D721Med (cell line): ENCODE data around the gene DNAJC4.

Experiments used
- DNase-seq: peaks from one replicate; pipeline ENCODE4 v3.0.0; 2011; ENCODE audit warnings: low spot score; ENCODE audit not compliant: insufficient read length
- FAIRE-seq: peaks from 2 replicates; lab custom pipeline; 2011; peaks lifted over from hg19 to GRCh38; lab: Jason Lieb, UNC
- TF ChIP-seq, protein P1 (sequence below): IDR thresholded peaks from 2 replicates; pipeline ENCODE4 v1.5.1; 2012; ENCODE audit warnings: mild to moderate bottlenecking, control low read depth; ENCODE audit not compliant: insufficient read depth; ENCODE audit errors: missing control alignments

Gene DNAJC4

DNA sequence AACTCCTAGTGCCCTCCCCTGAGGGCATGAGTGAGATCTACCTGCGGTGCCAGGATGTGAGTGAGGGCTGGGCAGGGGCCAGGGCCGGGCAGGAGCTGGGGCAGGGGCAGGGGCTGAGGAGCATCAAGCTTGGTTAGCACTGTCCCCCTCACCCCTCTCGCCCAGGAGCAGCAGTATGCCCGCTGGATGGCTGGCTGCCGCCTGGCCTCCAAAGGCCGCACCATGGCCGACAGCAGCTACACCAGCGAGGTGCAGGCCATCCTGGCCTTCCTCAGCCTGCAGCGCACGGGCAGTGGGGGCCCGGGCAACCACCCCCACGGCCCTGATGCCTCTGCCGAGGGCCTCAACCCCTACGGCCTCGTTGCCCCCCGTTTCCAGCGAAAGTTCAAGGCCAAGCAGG, 10.1 kb upstream of the DNAJC4 start:
- FAIRE-seq: no peak
- no peak for DNase-seq
- TF ChIP-seq, protein P1, sequence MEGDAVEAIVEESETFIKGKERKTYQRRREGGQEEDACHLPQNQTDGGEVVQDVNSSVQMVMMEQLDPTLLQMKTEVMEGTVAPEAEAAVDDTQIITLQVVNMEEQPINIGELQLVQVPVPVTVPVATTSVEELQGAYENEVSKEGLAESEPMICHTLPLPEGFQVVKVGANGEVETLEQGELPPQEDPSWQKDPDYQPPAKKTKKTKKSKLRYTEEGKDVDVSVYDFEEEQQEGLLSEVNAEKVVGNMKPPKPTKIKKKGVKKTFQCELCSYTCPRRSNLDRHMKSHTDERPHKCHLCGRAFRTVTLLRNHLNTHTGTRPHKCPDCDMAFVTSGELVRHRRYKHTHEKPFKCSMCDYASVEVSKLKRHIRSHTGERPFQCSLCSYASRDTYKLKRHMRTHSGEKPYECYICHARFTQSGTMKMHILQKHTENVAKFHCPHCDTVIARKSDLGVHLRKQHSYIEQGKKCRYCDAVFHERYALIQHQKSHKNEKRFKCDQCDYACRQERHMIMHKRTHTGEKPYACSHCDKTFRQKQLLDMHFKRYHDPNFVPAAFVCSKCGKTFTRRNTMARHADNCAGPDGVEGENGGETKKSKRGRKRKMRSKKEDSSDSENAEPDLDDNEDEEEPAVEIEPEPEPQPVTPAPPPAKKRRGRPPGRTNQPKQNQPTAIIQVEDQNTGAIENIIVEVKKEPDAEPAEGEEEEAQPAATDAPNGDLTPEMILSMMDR: no peak

DNA sequence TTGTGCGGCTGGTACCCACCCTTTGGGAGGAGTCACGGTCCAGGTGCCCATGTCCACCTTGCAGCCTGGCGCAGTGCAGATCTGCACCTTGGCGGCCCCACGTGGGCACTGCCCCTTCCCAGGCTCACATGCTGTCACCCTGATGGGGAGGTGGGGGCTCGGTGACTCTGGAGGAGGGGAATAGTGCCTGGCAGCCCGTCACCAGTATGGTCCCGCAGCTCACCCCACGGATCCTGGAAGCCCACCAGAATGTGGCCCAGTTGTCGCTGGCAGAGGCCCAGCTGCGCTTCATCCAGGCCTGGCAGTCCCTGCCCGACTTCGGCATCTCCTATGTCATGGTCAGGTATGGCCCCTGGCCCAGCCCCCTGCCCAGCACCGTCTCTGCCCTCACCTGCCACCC, 9.6 kb upstream of the DNAJC4 start:
- TF ChIP-seq, protein P1: no peak
- no peak for DNase-seq
- no peak for FAIRE-seq

DNA sequence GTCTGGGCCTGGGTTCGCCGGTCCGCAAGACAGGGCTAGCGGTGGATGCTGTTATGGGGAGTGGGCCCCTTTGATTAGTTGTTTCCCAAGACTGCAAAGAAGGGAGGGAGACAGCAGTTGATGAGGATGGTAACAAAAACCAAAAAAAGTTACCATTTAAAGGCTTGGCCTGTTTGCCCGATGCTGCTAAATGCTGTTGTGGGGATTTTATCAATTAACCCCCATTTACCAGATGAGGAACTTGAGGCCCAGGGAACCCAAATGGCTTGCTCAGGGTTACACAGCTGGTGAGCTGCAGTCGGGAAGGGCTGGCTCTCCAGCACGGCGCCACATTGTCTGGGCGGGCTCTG, 7.7 kb upstream of the DNAJC4 start:
- no peak for FAIRE-seq

DNA sequence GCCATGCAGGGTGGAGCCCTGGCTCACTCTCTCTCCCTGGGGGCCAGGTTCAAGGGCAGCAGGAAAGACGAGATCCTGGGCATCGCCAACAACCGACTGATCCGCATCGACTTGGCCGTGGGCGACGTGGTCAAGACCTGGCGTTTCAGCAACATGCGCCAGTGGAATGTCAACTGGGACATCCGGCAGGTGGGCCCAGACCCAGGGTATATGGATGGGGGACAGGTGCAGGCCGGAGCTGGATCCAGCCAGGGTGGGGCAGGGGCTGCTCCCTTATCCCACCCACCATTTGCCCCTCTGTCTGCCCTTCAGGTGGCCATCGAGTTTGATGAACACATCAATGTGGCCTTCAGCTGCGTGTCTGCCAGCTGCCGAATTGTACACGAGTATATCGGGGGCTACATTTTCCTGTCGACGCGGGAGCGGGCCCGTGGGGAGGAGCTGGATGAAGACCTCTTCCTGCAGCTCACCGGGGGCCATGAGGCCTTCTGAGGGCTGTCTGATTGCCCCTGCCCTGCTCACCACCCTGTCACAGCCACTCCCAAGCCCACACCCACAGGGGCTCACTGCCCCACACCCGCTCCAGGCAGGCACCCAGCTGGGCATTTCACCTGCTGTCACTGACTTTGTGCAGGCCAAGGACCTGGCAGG, 7.2 kb upstream of the DNAJC4 start:
- FAIRE-seq (no peak), DNase-seq (no peak)
- TF ChIP-seq, protein P1: no peak

More for the DNA sequence above, 7.7 kb upstream of the DNAJC4 start:
- DNase-seq: no peak
- TF ChIP-seq, protein P1: no peak

DNA sequence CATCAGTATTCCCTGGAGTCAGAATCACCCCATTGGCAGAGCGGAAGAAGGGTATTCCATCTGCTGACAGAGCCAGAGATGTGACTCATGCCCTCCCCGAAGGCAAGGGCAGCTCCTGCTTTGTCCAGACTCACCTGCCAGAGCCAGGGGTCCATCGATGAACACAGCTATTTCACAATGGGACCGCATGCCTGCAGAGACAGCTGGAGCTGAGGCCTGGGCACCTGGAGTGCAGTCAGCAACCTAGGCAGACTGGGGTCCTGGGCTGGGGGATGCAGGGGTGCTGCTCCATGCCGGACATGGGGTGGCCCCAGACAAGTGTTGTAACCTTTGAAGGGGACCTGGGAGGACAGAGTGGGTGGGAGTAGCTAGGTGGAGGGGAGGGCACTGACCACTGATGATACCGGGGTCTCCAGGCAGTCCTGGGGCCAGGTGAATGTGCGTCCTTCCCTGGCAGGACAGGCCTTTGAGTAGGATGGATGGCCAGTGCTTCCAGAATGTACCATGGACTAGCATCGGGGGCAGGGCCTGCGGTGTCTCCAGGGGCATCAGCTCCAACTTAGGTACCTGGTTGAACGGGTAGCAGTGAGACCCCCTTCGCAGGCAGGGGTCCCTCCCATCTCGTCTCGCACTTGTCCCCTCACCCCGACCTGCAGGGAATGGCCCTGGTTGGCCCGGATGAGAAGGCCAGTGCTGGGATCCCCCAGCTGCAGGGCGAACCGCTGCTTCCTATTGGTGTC, 6.0 kb upstream of the DNAJC4 start:
- no peak for FAIRE-seq
- no peak for DNase-seq
- TF ChIP-seq, protein P1: no peak

DNA sequence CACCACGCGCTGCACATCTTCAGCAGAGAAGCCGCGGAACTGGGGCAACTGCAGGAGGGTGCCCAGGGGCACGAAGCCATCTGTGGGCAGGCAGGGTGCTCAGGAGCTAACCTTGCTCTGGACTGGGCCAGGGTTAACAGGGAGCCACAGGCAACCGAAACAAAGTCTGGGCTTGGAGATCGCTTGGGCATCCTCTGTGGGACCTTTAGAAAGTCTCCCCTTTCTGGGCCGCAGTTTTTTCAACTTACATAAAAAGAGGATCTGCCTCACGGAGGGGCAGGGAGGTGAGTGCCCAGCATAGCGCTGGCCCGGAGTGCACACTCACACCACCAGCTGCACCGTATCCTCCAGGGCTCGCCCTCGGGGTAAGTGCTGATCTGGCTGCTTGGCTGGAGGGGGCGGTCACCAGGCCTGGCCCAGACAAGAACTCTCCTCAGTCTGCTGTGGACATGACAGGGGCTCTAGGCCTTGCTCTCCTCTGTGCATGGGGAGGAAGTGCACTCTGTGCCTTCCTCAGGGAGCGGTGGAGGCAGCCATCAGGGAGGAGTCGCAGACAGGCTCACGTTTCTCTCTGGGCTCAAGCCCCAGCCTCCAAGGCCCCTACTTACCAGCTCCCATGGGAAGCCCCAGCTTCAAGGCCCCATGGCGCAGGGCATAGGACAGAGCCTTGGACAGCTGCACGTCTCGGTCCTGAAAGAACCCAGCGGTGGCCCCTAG, 5.3 kb upstream of the DNAJC4 start:
- no peak for DNase-seq
- FAIRE-seq: no peak
- TF ChIP-seq, protein P1: no peak
